Limb (tissue), 2 donors: ENCODE results near the gene ENTPD6.
A peak's percentile ranks its signal among the peaks of the same experiment; 100 is the strongest.
"Not testable (repeated sequence)": the region's sequence is repeated elsewhere in the genome, so short reads cannot be mapped to it uniquely, and the experiment has no call there.

Experiments used
- DNase-seq, 2 donors: peaks; one replicate each; pipeline ENCODE4 v3.0.0-alpha.2; 2016; ENCODE audit errors: extremely low spot score in 2 of 2

Gene ENTPD6

GRCh38 chr20:25254986-25255680 lies 59.6 kb downstream of the ENTPD6 start:
- DNase-seq = no peak

GRCh38 chr20:25256226-25256859 lies 60.8 kb downstream of the ENTPD6 start:
- no peak for DNase-seq

GRCh38 chr20:25257130-25257529 lies 61.6 kb downstream of the ENTPD6 start:
- no peak for DNase-seq

- no peak for DNase-seq
Measured at GRCh38 chr20:25257756-25258475, 62.4 kb downstream of the ENTPD6 start.

- no peak for DNase-seq
Measured at GRCh38 chr20:25258476-25258805, 62.9 kb downstream of the ENTPD6 start.

- no peak for DNase-seq
Measured at GRCh38 chr20:25258828-25259227, 63.3 kb downstream of the ENTPD6 start.

GRCh38 chr20:25259358-25259757 lies 63.8 kb downstream of the ENTPD6 start:
- DNase-seq = no peak

- DNase-seq = no peak
Measured at GRCh38 chr20:25259788-25260254, 64.3 kb downstream of the ENTPD6 start.

- DNase-seq = not testable (repeated sequence)
Measured at GRCh38 chr20:25260770-25261437, 65.4 kb downstream of the ENTPD6 start.

GRCh38 chr20:25269057-25269832 lies 73.7 kb downstream of the ENTPD6 start:
- DNase-seq = peak in 1 of 2 donors; percentile 12

GRCh38 chr20:25269833-25270170 lies 74.3 kb downstream of the ENTPD6 start:
- DNase-seq = peak in 1 of 2 donors; percentile 14

- DNase-seq = peak in 1 of 2 donors; percentile 21
Measured at GRCh38 chr20:25270829-25271251, 75.3 kb downstream of the ENTPD6 start.

- DNase-seq = peak in 1 of 2 donors; percentile 14
Measured at GRCh38 chr20:25271486-25272222, 76.1 kb downstream of the ENTPD6 start.

GRCh38 chr20:25272223-25273000 lies 76.9 kb downstream of the ENTPD6 start:
- DNase-seq = peak in 1 of 2 donors; percentile 10

- DNase-seq = peak in 1 of 2 donors; percentile 15
Measured at GRCh38 chr20:25273046-25273445, 77.5 kb downstream of the ENTPD6 start.

- DNase-seq = peak in 1 of 2 donors; percentile 13
Measured at GRCh38 chr20:25273541-25274358, 78.2 kb downstream of the ENTPD6 start.

- peak in 1 of 2 donors; percentile 4 for DNase-seq
Measured at GRCh38 chr20:25274481-25274880, 79.0 kb downstream of the ENTPD6 start.

GRCh38 chr20:25274891-25275812 lies 79.6 kb downstream of the ENTPD6 start:
- peak in 1 of 2 donors; percentile 24 for DNase-seq
